OCI-LY1 (cell line): ENCODE results near the gene FBXL19.
"Not testable (repeated sequence)": the region's sequence is repeated elsewhere in the genome, so short reads cannot be mapped to it uniquely, and the experiment has no call there.

Source experiments
- H2AFZ ChIP-seq: fragments of 200-600 bp; sonication (generic), shearing (Covaris generic); 2 replicates; pipeline ENCODE4 v1.6.0; 2014; ENCODE audit warnings: antibody characterized with exemption, mild to moderate bottlenecking, low read length
- H3F3A ChIP-seq: fragments of 200-600 bp; sonication (generic), shearing (Covaris generic); 2 replicates; pipeline ENCODE4 v1.6.0; 2014; ENCODE audit warnings: mild to moderate bottlenecking, antibody characterized with exemption, low read length, moderate library complexity; ENCODE audit not compliant: insufficient read depth
- H3K27ac ChIP-seq: fragments of 200-600 bp; sonication (generic); 2 replicates; pipeline ENCODE4 v1.5.1; 2014; ENCODE audit warnings: low read length, mixed run types, mild to moderate bottlenecking, low read depth; ENCODE audit not compliant: poor library complexity, severe bottlenecking
- H3K27me3 ChIP-seq: fragments of 200-600 bp; sonication (generic); 2 replicates; pipeline ENCODE4 v1.6.0; 2014; ENCODE audit warnings: antibody characterized with exemption, mild to moderate bottlenecking, low read length, moderate library complexity; ENCODE audit not compliant: insufficient read depth
- H3K36me3 ChIP-seq: fragments of 200-600 bp; sonication (generic); 2 replicates; pipeline ENCODE4 v1.6.1; 2014; ENCODE audit warnings: mild to moderate bottlenecking, antibody characterized with exemption, low read length, moderate library complexity, mixed read lengths; ENCODE audit not compliant: insufficient read depth
- H3K4me1 ChIP-seq: fragments of 200-600 bp; sonication (generic); 2 replicates; pipeline ENCODE4 v1.5.1; 2014; ENCODE audit warnings: mild to moderate bottlenecking, low read length, moderate library complexity; ENCODE audit not compliant: insufficient read depth, severe bottlenecking
- H3K4me2 ChIP-seq: fragments of 200-600 bp; sonication (generic), shearing (Covaris generic); 2 replicates; pipeline ENCODE4 v1.6.1; 2014; ENCODE audit warnings: low read length
- H3K4me3 ChIP-seq: fragments of 200-600 bp; sonication (generic); 2 replicates; pipeline ENCODE4 v1.5.1; 2014; ENCODE audit warnings: low read length, low read depth, mild to moderate bottlenecking, mixed read lengths; ENCODE audit not compliant: poor library complexity, severe bottlenecking
- H3K79me2 ChIP-seq: fragments of 200-600 bp; shearing (Covaris generic); 2 replicates; pipeline ENCODE4 v1.6.1; 2016; ENCODE audit warnings: mixed run types, low read length, mixed read lengths; ENCODE audit not compliant: insufficient read depth
- H3K9ac ChIP-seq: fragments of 200-600 bp; sonication (generic), shearing (Covaris generic); 2 replicates; pipeline ENCODE4 v1.6.1; 2014; ENCODE audit warnings: mild to moderate bottlenecking, low read length, mixed read lengths
- H3K9me2 ChIP-seq: fragments of 200-600 bp; sonication (generic), shearing (Covaris generic); 2 replicates; pipeline ENCODE4 v1.6.1; 2014; ENCODE audit warnings: low read depth, mild to moderate bottlenecking, low read length, mixed read lengths
- H3K9me3 ChIP-seq: fragments of 200-600 bp; shearing (Covaris generic); 2 replicates; pipeline ENCODE4 v1.6.1; 2014; ENCODE audit warnings: low read length, mixed read lengths
- H4K20me1 ChIP-seq: fragments of 200-600 bp; sonication (generic), shearing (Covaris generic); 2 replicates; pipeline ENCODE4 v1.6.0; 2016; ENCODE audit warnings: mild to moderate bottlenecking, low read length; ENCODE audit not compliant: insufficient read depth
- EZH2 ChIP-seq: fragments of 200-600 bp; sonication (generic), shearing (Covaris generic); IDR thresholded peaks from 2 replicates; pipeline ENCODE4 v1.8.0; 2017; ENCODE audit warnings: borderline replicate concordance, mixed run types, mild to moderate bottlenecking, antibody characterized with exemption, low read length, moderate library complexity, mixed read lengths
- TF ChIP-seq, protein P1 (sequence below): fragments of 200-600 bp; sonication (generic), shearing (Covaris generic); IDR thresholded peaks from 2 replicates; pipeline ENCODE4 v1.5.1; 2017; ENCODE audit warnings: mild to moderate bottlenecking, antibody characterized with exemption, low read length, moderate library complexity, mixed read lengths

FBXL19 gene

DNA sequence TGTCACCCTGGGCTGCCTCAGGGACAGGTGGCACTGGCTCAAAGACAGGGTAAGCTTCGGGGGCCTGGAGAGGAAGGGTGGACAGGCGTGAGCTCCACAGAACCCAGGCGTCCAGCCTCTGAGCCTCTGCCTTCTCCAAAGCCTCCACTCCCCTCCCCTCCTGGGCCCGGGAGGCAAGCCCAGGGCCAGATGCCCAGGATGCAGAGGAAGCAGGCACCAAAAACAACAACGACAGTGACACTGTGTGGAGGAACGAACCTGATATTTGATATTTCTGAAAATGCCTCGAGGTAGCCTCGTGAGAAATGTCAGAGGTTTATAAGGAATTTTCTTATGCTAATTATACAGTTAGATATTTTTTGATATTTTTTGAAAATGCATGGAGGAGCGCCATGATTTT lies 35.4 kb upstream of the FBXL19 start:
- H3F3A ChIP-seq = no peaks in the 10 kb centered on the region
- no peak overlapping the region for H3K4me2 ChIP-seq
- H2AFZ ChIP-seq = no peak overlapping the region
- H3K4me3 ChIP-seq = no peak overlapping the region
- H4K20me1 ChIP-seq = no peaks in the 10 kb centered on the region
- H3K27me3 ChIP-seq = no peaks in the 10 kb centered on the region
- no peaks in the 10 kb centered on the region for H3K9me3 ChIP-seq
- no peaks in the 10 kb centered on the region for H3K79me2 ChIP-seq
- TF ChIP-seq, protein P1, sequence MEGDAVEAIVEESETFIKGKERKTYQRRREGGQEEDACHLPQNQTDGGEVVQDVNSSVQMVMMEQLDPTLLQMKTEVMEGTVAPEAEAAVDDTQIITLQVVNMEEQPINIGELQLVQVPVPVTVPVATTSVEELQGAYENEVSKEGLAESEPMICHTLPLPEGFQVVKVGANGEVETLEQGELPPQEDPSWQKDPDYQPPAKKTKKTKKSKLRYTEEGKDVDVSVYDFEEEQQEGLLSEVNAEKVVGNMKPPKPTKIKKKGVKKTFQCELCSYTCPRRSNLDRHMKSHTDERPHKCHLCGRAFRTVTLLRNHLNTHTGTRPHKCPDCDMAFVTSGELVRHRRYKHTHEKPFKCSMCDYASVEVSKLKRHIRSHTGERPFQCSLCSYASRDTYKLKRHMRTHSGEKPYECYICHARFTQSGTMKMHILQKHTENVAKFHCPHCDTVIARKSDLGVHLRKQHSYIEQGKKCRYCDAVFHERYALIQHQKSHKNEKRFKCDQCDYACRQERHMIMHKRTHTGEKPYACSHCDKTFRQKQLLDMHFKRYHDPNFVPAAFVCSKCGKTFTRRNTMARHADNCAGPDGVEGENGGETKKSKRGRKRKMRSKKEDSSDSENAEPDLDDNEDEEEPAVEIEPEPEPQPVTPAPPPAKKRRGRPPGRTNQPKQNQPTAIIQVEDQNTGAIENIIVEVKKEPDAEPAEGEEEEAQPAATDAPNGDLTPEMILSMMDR = no peak
- no peak for TF ChIP-seq EZH2
- peaks cover 26% of the 10 kb centered on the region for H3K36me3 ChIP-seq
- H3K27ac ChIP-seq = no peak overlapping the region
- no peak overlapping the region for H3K9ac ChIP-seq
- peaks cover 4% of the 10 kb centered on the region for H3K4me1 ChIP-seq
- H3K9me2 ChIP-seq = no peaks in the 10 kb centered on the region

DNA sequence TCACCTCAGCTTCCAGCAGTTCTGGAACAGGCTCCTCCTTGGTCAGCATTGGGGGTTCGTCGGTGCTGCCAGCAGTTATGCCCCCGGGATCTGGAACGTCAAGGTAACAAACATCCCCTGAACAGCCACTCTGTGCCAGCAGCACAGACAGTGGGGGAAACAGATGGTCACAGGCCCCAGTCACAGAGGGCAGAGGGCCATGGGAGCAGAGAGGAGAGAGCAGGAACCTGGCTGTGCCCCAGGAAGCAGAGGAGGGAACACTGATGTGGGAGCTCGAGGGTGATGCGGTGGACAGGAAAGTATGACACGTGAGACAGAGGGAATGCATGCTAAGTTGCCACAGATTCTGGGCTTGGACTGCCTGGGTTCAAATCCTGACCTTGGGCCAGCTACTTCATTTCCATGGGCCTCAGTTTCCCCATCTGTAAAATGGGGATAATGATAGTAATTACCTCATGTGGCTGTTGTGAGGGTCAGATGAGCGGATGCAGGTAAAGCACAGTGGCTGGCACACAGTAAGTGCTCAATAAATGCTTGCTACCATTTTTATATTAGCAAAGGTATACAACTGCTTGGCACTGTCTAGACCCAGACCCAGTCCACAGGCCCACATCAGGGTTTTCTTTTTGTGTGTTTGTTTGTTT lies 34.4 kb upstream of the FBXL19 start:
- Histone ChIP-seq H3K27ac (no peak overlapping the region), H3K9ac (no peak overlapping the region), H2AFZ (no peak overlapping the region), H3K36me3 (peaks cover 26% of the 10 kb centered on the region), H3K4me2 (no peak overlapping the region), H4K20me1 (no peaks in the 10 kb centered on the region), H3K79me2 (no peaks in the 10 kb centered on the region), H3K4me3 (no peak overlapping the region), H3F3A (no peaks in the 10 kb centered on the region), H3K9me2 (no peaks in the 10 kb centered on the region), H3K9me3 (no peaks in the 10 kb centered on the region), H3K27me3 (no peaks in the 10 kb centered on the region), H3K4me1 (peaks cover 12% of the 10 kb centered on the region)
- TF ChIP-seq, protein P1 = no peak

DNA sequence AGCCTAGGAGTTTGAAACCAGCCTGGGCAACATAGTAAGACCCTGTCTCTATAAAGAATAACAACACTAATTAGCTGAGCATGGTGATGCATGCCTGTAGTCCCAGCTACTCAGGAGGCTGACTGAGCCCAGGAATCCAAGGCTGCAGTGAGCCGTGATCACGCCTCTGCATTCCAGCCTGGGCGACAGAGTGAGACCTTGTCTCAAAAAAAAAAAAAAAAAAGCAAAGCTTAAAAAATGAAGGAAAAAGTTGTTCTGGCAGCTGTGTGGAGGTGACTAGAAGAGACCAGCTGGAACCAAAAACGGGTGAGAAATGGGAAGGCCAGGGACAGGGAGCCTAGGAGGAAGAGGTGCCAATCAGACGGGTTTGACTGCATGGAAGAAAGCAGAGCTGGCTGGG lies 33.7 kb upstream of the FBXL19 start:
- no peaks in the 10 kb centered on the region for H3K79me2 ChIP-seq
- peaks cover 26% of the 10 kb centered on the region for H3K36me3 ChIP-seq
- H3K4me2 ChIP-seq = no peak overlapping the region
- peaks cover 18% of the 10 kb centered on the region for H3K4me1 ChIP-seq
- no peak overlapping the region for H2AFZ ChIP-seq
- H3K4me3 ChIP-seq = no peak overlapping the region
- H4K20me1 ChIP-seq = no peaks in the 10 kb centered on the region
- no peaks in the 10 kb centered on the region for H3K9me3 ChIP-seq
- no peaks in the 10 kb centered on the region for H3K9me2 ChIP-seq
- TF ChIP-seq, protein P1 = no peak
- no peak for TF ChIP-seq EZH2
- no peak overlapping the region for H3K9ac ChIP-seq
- no peak overlapping the region for H3K27ac ChIP-seq
- H3K27me3 ChIP-seq = no peaks in the 10 kb centered on the region
- H3F3A ChIP-seq = 0 out of 2 replicates have a peak, but pooled peaks cover 4% of the 10 kb centered on the region

DNA sequence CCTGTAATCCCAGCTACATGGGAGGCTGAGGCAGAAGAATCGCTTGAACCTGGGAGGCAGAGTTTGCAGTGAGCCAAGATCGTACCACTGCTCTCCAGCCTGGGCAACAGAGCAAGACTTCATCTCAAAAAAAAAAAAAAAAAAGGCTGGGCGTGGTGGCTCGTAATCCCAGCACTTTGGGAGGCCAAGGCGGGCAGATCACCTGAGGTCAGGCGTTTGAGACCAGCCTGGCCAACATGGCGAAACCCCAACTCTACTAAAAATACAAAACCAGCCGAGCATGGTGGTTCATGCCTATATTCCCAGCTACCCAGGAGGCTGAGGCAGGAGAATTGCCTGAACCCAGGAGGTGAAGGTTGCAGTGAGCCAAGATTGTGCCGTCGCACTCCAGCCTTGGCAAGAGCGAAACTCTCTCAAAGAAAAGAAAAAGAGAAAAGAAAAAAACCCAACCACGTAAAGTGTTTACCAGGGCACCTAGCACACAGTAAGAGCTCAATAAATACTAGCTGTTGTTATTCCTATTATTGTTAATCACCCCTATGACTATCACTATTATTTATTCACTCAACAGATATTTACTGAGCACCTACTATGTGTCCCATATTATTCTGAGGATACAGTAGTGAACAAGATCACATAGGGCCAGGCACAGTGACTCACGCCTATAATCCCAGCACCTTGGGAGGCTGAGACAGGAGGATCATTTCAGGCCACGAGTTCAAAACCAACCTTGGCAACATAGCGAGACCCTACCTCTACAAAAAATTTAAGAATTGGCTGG lies 32.1 kb upstream of the FBXL19 start:
- H3F3A ChIP-seq, H3K4me2 ChIP-seq, H3K79me2 ChIP-seq, H2AFZ ChIP-seq, H4K20me1 ChIP-seq, H3K4me3 ChIP-seq, H3K27me3 ChIP-seq, H3K9me2 ChIP-seq, H3K9me3 ChIP-seq, H3K9ac ChIP-seq, H3K27ac ChIP-seq: not testable (repeated sequence)
- Histone ChIP-seq H3K36me3 (peaks cover 19% of the 10 kb centered on the region), H3K4me1 (peaks cover 33% of the 10 kb centered on the region)
